ENCODE data around the gene NTHL1.

Gene NTHL1

DNA sequence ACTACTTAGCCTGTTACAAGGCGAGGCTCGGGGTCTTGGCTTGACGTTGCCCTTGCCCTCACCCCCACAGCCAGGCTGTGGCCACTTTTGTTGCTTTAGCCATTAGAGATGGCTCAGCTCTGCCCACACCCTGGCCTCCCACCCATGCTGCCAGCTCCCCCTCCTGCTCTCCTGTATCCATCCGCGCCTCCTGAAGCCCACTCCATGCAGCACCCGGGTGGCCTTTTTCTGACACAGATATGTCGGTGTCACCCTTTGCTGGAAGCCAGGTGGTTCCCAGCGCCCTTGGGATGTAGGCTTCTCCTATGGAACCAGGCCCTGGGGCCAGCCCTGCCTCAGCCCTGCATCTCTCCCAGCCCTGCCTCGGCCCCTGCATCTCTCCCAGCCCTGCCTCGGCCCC is 9.8 kb upstream of the NTHL1 start:
- no peak overlapping the region for H3K27ac ChIP-seq

DNA sequence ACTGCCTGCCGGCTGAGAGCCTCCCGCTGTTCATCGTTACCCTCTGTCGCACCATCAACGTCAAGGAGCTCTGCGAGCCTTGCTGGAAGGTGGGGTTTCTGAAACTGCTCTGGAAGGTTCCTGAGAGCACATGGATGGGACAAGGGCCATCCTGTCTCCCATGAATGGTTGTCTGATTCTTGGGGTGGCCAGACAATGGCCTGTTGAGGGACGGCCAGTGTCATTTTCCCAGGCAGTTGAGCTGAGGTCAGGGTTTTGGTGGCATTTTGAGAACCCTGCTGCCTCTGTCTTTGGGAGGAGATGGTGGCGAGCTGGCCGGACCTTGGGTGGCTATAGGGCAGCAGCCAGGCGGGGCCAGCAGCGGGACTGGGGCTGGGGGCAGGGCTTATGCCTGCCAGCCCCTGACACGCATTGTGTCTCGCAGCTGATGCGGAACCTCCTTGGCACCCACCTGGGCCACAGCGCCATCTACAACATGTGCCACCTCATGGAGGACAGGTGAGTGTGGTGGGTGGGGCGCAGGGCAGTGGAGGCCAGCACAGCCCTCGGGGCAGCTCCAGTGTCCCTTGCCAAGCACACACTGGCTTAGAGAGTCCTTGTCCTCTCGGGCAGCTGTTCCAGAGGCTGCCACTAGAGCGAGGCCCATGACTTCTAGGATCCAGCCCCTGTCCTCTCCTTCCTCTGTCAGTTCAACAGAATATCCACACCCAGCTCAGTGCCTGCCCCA is 9.2 kb upstream of the NTHL1 start:
- H3K27ac ChIP-seq, result no peak overlapping the region
- no peak overlapping the region for H3K4me3 ChIP-seq
- TF ChIP-seq, protein P1, sequence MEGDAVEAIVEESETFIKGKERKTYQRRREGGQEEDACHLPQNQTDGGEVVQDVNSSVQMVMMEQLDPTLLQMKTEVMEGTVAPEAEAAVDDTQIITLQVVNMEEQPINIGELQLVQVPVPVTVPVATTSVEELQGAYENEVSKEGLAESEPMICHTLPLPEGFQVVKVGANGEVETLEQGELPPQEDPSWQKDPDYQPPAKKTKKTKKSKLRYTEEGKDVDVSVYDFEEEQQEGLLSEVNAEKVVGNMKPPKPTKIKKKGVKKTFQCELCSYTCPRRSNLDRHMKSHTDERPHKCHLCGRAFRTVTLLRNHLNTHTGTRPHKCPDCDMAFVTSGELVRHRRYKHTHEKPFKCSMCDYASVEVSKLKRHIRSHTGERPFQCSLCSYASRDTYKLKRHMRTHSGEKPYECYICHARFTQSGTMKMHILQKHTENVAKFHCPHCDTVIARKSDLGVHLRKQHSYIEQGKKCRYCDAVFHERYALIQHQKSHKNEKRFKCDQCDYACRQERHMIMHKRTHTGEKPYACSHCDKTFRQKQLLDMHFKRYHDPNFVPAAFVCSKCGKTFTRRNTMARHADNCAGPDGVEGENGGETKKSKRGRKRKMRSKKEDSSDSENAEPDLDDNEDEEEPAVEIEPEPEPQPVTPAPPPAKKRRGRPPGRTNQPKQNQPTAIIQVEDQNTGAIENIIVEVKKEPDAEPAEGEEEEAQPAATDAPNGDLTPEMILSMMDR (IDR thresholded peaks at IDR 0.05), result no peak
- DNase-seq (ENCODE audit: low spot score), result no peak

More for the DNA sequence above, 9.8 kb upstream of the NTHL1 start:
- DNase-seq (ENCODE audit: low spot score), result no peak
- TF ChIP-seq, protein P1 (IDR thresholded peaks at IDR 0.05), result no peak
- H3K4me3 ChIP-seq, result no peak overlapping the region

DNA sequence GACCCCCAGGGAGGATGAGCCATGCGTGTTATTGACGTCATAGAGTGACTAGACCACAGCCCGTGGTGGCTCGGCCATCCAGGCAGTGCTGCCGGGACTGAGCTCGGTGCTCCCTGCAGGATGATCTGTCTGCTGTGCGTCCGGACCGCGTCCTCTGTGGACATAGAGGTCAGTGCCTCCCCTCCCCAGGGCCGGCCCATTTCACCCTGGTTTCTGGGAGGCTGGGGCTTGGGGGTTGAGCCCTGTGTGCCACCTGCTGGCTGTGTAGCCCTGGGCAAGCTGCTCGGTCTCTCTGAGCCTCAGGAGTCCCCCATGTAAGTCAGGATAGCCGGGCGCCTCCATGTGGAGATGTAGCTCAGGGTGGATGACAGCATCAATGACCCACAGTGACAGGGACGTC is 8.4 kb upstream of the NTHL1 start:
- no peak overlapping the region for H3K27ac ChIP-seq
- DNase-seq (ENCODE audit: low spot score), result no peak
- TF ChIP-seq, protein P1 (IDR thresholded peaks at IDR 0.05), result no peak
- H3K4me3 ChIP-seq, result no peak overlapping the region

DNA sequence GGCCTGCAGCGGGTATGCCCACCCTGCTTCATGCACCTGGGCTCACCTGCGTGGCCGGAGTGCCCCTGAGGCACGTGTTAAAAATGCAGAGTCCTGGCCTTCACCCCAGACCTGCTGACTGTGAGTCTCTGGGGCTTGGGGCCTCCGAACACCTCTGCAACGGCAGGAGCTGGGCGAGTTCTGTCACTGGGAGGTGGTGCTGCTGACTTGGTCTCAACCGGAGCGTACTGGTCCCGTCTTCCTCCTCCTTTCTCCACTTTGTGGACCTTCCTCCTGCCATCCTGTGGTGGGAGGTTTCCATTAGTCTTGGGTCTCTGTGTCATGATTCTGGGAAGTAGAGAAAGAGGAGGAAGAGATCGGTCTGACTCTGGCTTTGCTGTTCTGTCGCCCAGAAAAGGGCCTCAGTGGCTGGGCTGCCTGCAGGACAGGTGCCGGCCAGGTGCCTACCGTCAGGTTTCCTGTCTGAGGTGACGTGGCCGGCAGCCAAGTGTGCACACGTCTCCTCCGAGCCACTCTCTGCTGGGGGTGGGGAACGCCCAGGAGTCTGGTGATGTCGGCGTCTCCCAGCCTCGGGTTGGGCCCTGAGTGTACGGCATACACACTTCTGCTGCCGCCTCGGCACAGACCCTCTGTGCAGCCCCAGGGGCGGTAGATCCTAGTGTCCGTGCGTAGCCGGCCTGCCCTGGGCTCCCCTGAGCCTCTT is 7.1 kb upstream of the NTHL1 start:
- TF ChIP-seq, protein P1 (IDR thresholded peaks at IDR 0.05), result no peak
- H3K27ac ChIP-seq, result no peak overlapping the region
- H3K4me3 ChIP-seq, result no peak overlapping the region
- DNase-seq (ENCODE audit: low spot score), result no peak

DNA sequence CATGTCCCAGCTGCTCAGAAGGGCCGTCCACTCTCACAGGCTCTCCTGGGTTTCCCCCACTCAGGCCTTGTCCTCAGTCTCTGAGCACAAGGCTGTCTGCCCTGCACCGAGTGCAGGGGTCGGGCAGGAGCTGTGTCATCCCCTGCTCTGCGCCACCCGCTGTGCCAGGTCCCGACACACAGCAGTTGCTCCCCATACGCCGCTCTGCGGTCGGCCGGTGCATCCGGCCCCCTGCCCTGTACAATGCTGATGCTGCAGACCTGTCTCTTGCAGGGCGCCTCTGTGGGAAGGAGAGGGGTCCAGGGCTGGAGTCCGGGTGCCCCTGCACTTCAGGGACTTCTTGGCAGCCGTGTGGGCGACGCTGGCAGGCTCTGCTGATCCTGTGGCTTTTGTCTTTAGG is 6.3 kb upstream of the NTHL1 start:
- Histone ChIP-seq H3K4me3 (no peak overlapping the region), H3K27ac (no peak overlapping the region)
- TF ChIP-seq, protein P1 (IDR thresholded peaks at IDR 0.05), result no peak
- no peak for DNase-seq (ENCODE audit: low spot score)

DNA sequence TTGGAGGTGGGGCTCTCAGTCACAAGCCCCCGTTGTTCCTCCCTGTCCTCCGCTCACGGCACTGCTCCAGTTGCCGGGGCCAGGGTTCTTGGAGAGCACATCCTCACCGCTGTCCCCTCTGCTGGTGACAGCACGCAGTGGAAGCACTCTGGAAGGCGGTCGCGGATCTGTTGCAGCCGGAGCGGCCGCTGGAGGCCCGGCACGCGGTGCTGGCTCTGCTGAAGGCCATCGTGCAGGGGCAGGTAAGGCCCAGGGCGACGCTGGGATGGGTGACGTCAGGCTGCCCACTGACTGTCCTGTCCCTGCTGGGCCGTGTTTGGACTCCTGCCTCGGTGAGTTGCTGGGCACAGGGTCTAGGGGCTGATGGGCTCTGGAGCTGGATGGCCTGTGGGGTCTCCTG is 5.6 kb upstream of the NTHL1 start:
- TF ChIP-seq, protein P1 (IDR thresholded peaks at IDR 0.05), result no peak
- Histone ChIP-seq H3K4me3 (no peak overlapping the region), H3K27ac (no peak overlapping the region)
- DNase-seq (ENCODE audit: low spot score), result no peak

DNA sequence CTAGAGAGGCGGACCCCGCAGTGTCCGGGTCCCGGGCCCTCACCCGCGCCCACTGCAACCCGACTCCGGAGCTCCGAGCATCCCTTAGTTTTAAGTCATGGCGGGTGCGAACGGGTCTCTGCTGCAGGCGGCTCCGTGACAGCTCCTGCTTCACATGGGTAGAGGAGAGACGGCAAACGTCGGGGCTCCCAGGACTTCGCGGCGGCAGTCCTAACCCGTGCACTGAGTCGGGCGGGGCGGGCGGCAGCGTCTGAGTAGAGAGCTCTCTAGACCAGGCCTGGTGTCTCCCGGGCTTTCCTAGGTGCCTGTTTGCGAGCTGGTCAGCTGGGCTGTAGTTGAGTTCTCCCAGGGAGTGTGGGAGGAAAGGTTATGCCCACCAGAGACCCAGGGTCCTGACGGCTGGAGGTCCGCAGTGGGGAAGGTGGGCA is 496 bp upstream of the NTHL1 start:
- no peak for DNase-seq (ENCODE audit: low spot score)
- peak overlapping the region; percentile 92 for H3K4me3 ChIP-seq
- TF ChIP-seq, protein P1 (IDR thresholded peaks at IDR 0.05), result no peak
- peak overlapping the region; percentile 29 to 86 for H3K27ac ChIP-seq
